Mesenchymal stem cell (in vitro differentiated cells and primary cell): Measurements from ENCODE around the gene KIAA0825.

ENCODE experiments used
- DNase-seq: peaks from one replicate; pipeline ENCODE4 v3.0.0-alpha.2; 2013
- H2AFZ ChIP-seq: one replicate; pipeline ENCODE4 v1.6.1; 2013; ENCODE audit warnings: low read depth, mild to moderate bottlenecking, control low read depth, inconsistent platforms, low read length, moderate library complexity
- H2AK5ac ChIP-seq: 2 replicates; pipeline ENCODE4 v1.6.1; 2013; ENCODE audit warnings: low read length, moderate library complexity, mild to moderate bottlenecking, inconsistent platforms; ENCODE audit not compliant: severe bottlenecking
- H2BK120ac ChIP-seq: one replicate; pipeline ENCODE4 v1.6.1; 2013; ENCODE audit warnings: low read depth, mild to moderate bottlenecking, inconsistent platforms, low read length, moderate library complexity
- H2BK12ac ChIP-seq, 2 experiments: one replicate each; pipeline ENCODE4 v1.6.1; 2013; ENCODE audit warnings: inconsistent platforms in 2 of 2, low read length in 2 of 2, mild to moderate bottlenecking in 2 of 2, moderate library complexity in 2 of 2, control low read depth in 1 of 2
- H2BK15ac ChIP-seq: one replicate; pipeline ENCODE4 v1.6.1; 2013; ENCODE audit warnings: mild to moderate bottlenecking, low read depth, inconsistent platforms; ENCODE audit not compliant: poor library complexity, severe bottlenecking
- H2BK5ac ChIP-seq: 2 replicates; pipeline ENCODE4 v1.6.1; 2013; ENCODE audit warnings: low read depth, mild to moderate bottlenecking, low read length, control low read depth, inconsistent platforms; ENCODE audit not compliant: poor library complexity, severe bottlenecking
- H3K14ac ChIP-seq, 2 experiments: one replicate each; pipeline ENCODE4 v1.6.1; 2013; ENCODE audit warnings: inconsistent platforms in 2 of 2, low read length in 2 of 2, control low read depth in 1 of 2, mild to moderate bottlenecking in 1 of 2, moderate library complexity in 1 of 2
- H3K18ac ChIP-seq, 2 experiments: one replicate each; pipeline ENCODE4 v1.6.1; 2013; ENCODE audit warnings: inconsistent platforms in 2 of 2, low read length in 2 of 2, control low read depth in 1 of 2, low read depth in 1 of 2, mild to moderate bottlenecking in 1 of 2
- H3K23ac ChIP-seq, 2 experiments: one replicate each; pipeline ENCODE4 v1.6.1; 2013; ENCODE audit warnings: inconsistent platforms in 2 of 2, low read length in 2 of 2, mild to moderate bottlenecking in 2 of 2, moderate library complexity in 2 of 2, control low read depth in 1 of 2
- H3K27ac ChIP-seq: 2 replicates; pipeline ENCODE4 v1.5.1; 2013; ENCODE audit warnings: mild to moderate bottlenecking, moderate library complexity, low read length, control low read depth, inconsistent platforms; ENCODE audit not compliant: poor library complexity, severe bottlenecking
- H3K27me3 ChIP-seq, 2 experiments: 2 replicates each; pipeline versions ENCODE4 v1.6.1 to v1.7.0; 2013; ENCODE audit warnings: low read length in 2 of 2, mild to moderate bottlenecking in 2 of 2, moderate library complexity in 2 of 2, control low read depth in 1 of 2, inconsistent platforms in 1 of 2; ENCODE audit not compliant: control insufficient read depth in 1 of 2, insufficient read depth in 1 of 2
- H3K36me3 ChIP-seq, 2 experiments: 2 replicates each; pipeline versions ENCODE4 v1.6.1 to v1.7.0; 2013; ENCODE audit warnings: low read length in 2 of 2, control low read depth in 1 of 2, inconsistent platforms in 1 of 2, low read depth in 1 of 2, mild to moderate bottlenecking in 1 of 2; ENCODE audit not compliant: insufficient read depth in 2 of 2, control insufficient read depth in 1 of 2
- H3K4ac ChIP-seq, 2 experiments: one replicate each; pipeline ENCODE4 v1.6.1; 2013; ENCODE audit warnings: inconsistent platforms in 2 of 2, low read length in 2 of 2, mild to moderate bottlenecking in 2 of 2, moderate library complexity in 2 of 2, control low read depth in 1 of 2, low read depth in 1 of 2
- H3K4me1 ChIP-seq: 2 replicates; pipeline ENCODE4 v1.6.1; 2013; ENCODE audit warnings: low read depth, low read length, control low read depth; ENCODE audit not compliant: control insufficient read depth, insufficient read depth
- H3K4me2 ChIP-seq: 2 replicates; pipeline ENCODE4 v1.6.1; 2013; ENCODE audit warnings: low read length, mild to moderate bottlenecking, inconsistent platforms; ENCODE audit not compliant: poor library complexity, severe bottlenecking
- H3K4me3 ChIP-seq, 2 experiments: 2 replicates each; pipeline versions ENCODE4 v1.5.1 to v1.7.0; 2013; ENCODE audit warnings: low read length in 2 of 2, mild to moderate bottlenecking in 2 of 2, control low read depth in 1 of 2, low read depth in 1 of 2; ENCODE audit not compliant: insufficient read depth in 1 of 2
- H3K79me1 ChIP-seq: replicated peaks from 2 replicates; pipeline ENCODE4 v1.6.1; 2013; ENCODE audit warnings: mild to moderate bottlenecking, control low read depth, low read length, inconsistent platforms; ENCODE audit not compliant: poor library complexity, severe bottlenecking
- H3K9ac ChIP-seq: 2 replicates; pipeline ENCODE4 v1.7.0; 2013; ENCODE audit warnings: mild to moderate bottlenecking, low read length, moderate library complexity
- H3K9me3 ChIP-seq: 2 replicates; pipeline ENCODE4 v1.7.0; 2013; ENCODE audit warnings: mild to moderate bottlenecking, low read length; ENCODE audit not compliant: control insufficient read depth
- H4K8ac ChIP-seq: one replicate; pipeline ENCODE4 v1.6.1; 2013; ENCODE audit warnings: inconsistent platforms, mild to moderate bottlenecking, low read length, moderate library complexity
- H4K91ac ChIP-seq: one replicate; pipeline ENCODE4 v1.6.1; 2013; ENCODE audit warnings: mild to moderate bottlenecking, low read length, inconsistent platforms
- WGBS: methylation state at CpG from one replicate; pipeline ENCODE4 v1.1.7; 2013; ENCODE audit warnings: mixed read lengths; 5-methylcytosine and 5-hydroxymethylcytosine counted together

KIAA0825 gene

DNA sequence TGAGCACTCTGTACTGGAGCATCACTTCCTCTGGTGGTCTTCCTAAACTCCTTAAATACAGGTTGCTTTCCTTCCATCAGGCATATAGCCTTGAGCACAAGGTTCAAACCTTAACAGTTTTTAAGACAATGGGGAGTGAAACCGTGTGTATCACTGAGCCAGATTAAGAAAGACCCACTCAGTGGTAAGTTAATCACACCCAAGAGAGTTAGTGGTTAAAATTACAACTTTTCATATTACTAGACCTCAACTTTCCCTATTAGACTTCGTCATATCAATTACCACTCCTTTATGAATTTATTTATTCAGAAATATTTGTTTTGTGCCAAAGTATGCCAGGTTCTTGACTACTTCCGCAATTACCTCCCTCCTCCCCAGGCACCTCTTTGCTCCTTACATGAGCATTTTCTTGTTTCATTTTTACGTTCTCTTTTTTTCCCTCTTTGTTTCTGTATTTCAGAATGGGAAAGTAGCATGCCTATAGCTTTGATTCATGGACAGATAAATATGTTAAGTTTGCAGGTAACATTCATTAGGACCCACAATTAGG, 351.0 kb downstream of the KIAA0825 start:
- Histone ChIP-seq H3K79me1 (no peaks in the 10 kb centered on the region), H2BK15ac (no peak overlapping the region), H4K8ac (no peak overlapping the region), H3K27me3 (no peaks in the 10 kb centered on the region), H2AK5ac (no peak overlapping the region), H3K9me3 (peaks cover 8% of the 10 kb centered on the region), H3K27ac (no peak overlapping the region), H3K18ac (no peak overlapping the region), H3K36me3 (no peaks in the 10 kb centered on the region), H3K4ac (no peak overlapping the region), H2AFZ (no peak overlapping the region), H3K23ac (no peak overlapping the region), H3K4me3 (no peak overlapping the region), H4K91ac (no peak overlapping the region), H2BK5ac (no peak overlapping the region), H2BK120ac (no peak overlapping the region), H3K4me2 (no peak overlapping the region), H3K9ac (no peak overlapping the region), H3K4me1 (no peaks in the 10 kb centered on the region), H3K14ac (no peak overlapping the region), H2BK12ac (no peak overlapping the region)
- no peak for DNase-seq
- 69% methylated on average over 1 of the region's 4 CpGs for WGBS

DNA sequence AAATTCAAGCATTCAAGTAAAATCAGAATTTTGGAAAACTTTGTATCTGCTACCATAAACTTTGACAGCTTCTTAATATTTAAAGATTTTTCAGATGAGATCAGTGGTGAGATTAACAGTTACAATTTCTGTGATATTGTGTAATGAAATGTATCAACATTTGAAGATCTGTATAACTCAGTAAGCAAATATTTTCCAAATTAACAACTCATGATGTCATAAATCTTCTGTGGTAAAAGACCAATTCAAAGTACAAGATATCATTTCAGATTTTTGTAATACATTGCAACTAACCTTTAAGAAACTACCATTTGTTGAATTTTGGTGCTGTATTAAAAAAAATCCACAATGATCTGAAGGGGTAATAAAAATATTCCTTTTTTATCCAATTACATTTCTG, 352.2 kb downstream of the KIAA0825 start:
- Histone ChIP-seq H3K4me3 (no peak overlapping the region), H2BK15ac (no peak overlapping the region), H3K79me1 (no peaks in the 10 kb centered on the region), H4K8ac (no peak overlapping the region), H4K91ac (no peak overlapping the region), H2BK12ac (no peak overlapping the region), H3K4ac (no peak overlapping the region), H3K4me2 (no peak overlapping the region), H3K23ac (no peak overlapping the region), H3K14ac (no peak overlapping the region), H3K36me3 (no peaks in the 10 kb centered on the region), H3K9me3 (peaks cover 8% of the 10 kb centered on the region), H2BK5ac (no peak overlapping the region), H3K18ac (no peak overlapping the region), H2BK120ac (no peak overlapping the region), H3K4me1 (no peaks in the 10 kb centered on the region), H2AFZ (no peak overlapping the region), H2AK5ac (no peak overlapping the region), H3K27ac (no peak overlapping the region), H3K27me3 (no peaks in the 10 kb centered on the region), H3K9ac (no peak overlapping the region)
- DNase-seq: no peak

DNA sequence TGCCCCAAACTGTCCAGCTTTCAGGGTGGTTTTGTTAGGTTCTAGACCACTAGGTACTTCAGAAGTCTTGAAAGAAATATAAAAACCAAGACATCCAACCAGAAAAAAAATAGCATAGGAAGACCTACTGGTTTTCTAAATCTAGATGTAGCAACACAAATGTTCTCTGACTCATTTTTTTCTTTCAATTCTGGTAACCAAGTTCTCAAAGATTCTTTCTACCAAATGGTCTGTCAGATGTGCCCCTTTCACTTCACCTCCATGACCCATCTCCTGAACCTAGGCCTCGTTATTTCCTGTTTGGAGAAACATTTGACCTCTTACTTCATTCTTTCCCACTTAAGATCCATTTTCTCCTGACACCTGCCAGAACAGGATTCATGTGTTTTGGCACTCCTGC, 355.3 kb downstream of the KIAA0825 start:
- no peaks in the 10 kb centered on the region for H3K27me3 ChIP-seq
- no peak overlapping the region for H3K4me3 ChIP-seq

DNA sequence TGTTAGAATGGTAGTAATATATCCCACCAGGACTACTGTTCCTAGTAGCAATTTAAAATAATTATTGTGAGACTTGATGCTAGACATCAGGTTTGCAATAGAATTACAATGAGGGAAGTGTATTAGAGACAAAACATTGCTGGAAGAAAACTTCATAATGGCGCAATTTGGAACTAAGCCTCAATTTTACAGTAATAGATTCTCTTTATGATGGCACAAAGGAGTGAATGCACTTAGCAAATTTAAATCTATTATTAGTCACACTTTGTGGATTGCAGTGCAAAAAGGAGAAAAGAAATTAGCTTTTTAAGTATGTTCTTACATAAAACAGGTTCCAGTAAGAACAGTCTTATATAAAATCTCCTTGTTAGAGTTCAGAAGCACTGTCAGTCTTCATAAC, 358.3 kb downstream of the KIAA0825 start:
- Histone ChIP-seq H3K23ac (no peak overlapping the region), H3K14ac (no peak overlapping the region), H3K4me1 (no peaks in the 10 kb centered on the region), H3K4me3 (no peak overlapping the region), H2AK5ac (no peak overlapping the region), H3K27ac (no peak overlapping the region), H4K8ac (no peak overlapping the region), H3K79me1 (no peaks in the 10 kb centered on the region), H2BK120ac (no peak overlapping the region), H2BK5ac (no peak overlapping the region), H2AFZ (no peak overlapping the region), H3K27me3 (no peaks in the 10 kb centered on the region), H3K18ac (no peak overlapping the region), H3K9me3 (no peaks in the 10 kb centered on the region), H2BK12ac (no peak overlapping the region), H4K91ac (no peak overlapping the region), H3K9ac (no peak overlapping the region), H3K4ac (no peak overlapping the region), H3K4me2 (no peak overlapping the region), H3K36me3 (no peaks in the 10 kb centered on the region), H2BK15ac (no peak overlapping the region)
- no peak for DNase-seq
- WGBS: no CpG with 5 or more reads among the region's 1 CpG

More for the DNA sequence above, 355.3 kb downstream of the KIAA0825 start:
- H3K79me1 ChIP-seq: no peaks in the 10 kb centered on the region
- no peak overlapping the region for H2BK15ac ChIP-seq
- H2AFZ ChIP-seq: no peak overlapping the region
- no peaks in the 10 kb centered on the region for H3K36me3 ChIP-seq
- H3K14ac ChIP-seq: no peak overlapping the region
- H3K4ac ChIP-seq: no peak overlapping the region
- H3K4me1 ChIP-seq: no peaks in the 10 kb centered on the region
- H2BK12ac ChIP-seq: no peak overlapping the region
- no peak overlapping the region for H3K18ac ChIP-seq
- no peak overlapping the region for H3K23ac ChIP-seq
- H4K91ac ChIP-seq: no peak overlapping the region
- H3K9ac ChIP-seq: no peak overlapping the region
- no peaks in the 10 kb centered on the region for H3K9me3 ChIP-seq
- WGBS: 42% methylated on average over 1 of the region's 1 CpG
- no peak overlapping the region for H2BK120ac ChIP-seq
- H2BK5ac ChIP-seq: no peak overlapping the region
- DNase-seq: no peak
- H3K4me2 ChIP-seq: no peak overlapping the region
- no peak overlapping the region for H2AK5ac ChIP-seq
- no peak overlapping the region for H3K27ac ChIP-seq
- H4K8ac ChIP-seq: no peak overlapping the region
